Measurements from ENCODE around the gene STK25. TPM values are rescaled to one million over a fixed set of nuclear protein-coding genes. Genes with fewer than 3 reads are reported as not detected.
A peak's percentile ranks its signal among the peaks of the same experiment; 100 is the strongest.

STK25 gene
- total RNA-seq, 3 donors from 2014 or later, result 102 to 139 (median 126) TPM

DNA sequence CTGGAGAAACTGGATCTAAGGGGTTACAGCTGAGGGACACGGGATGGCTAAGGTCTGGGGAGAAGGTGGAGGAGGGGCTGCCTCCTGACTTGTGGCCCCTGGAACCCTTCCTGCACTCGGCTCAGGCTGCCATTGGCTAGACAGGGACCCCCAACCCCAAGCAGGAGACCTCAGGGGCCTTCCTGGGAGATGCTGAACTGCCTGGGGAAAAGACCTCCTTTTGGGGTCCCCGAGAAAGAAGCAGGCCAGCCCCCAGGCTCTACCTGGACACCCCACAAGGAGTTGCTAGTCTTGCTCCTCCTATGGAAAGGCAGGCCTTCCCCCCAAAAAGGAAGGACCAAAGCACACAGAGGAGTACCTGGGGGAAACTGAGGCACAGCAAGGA lies 40.1 kb upstream of the STK25 start:
- intact Hi-C loops (cut with DNase I; ENCODE audit: low total_unique reads), result no loop called here
- H3K4me3 ChIP-seq, result no peak overlapping the region
- H3K9me3 ChIP-seq, result no peaks in the 10 kb centered on the region
- DNase-seq (ENCODE audit: low spot score in 2 of 2), result no peak
- no peaks in the 10 kb centered on the region for H3K27me3 ChIP-seq
- no peak for TF ChIP-seq POLR2AphosphoS5 (IDR thresholded peaks at IDR 0.05)
- no peak for TF ChIP-seq POLR2A (IDR thresholded peaks at IDR 0.05)
- TF ChIP-seq, protein P1, sequence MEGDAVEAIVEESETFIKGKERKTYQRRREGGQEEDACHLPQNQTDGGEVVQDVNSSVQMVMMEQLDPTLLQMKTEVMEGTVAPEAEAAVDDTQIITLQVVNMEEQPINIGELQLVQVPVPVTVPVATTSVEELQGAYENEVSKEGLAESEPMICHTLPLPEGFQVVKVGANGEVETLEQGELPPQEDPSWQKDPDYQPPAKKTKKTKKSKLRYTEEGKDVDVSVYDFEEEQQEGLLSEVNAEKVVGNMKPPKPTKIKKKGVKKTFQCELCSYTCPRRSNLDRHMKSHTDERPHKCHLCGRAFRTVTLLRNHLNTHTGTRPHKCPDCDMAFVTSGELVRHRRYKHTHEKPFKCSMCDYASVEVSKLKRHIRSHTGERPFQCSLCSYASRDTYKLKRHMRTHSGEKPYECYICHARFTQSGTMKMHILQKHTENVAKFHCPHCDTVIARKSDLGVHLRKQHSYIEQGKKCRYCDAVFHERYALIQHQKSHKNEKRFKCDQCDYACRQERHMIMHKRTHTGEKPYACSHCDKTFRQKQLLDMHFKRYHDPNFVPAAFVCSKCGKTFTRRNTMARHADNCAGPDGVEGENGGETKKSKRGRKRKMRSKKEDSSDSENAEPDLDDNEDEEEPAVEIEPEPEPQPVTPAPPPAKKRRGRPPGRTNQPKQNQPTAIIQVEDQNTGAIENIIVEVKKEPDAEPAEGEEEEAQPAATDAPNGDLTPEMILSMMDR (IDR thresholded peaks at IDR 0.05), result no peak
- peaks cover 0 to 7% of the 10 kb centered on the region in 2 donors for H3K4me1 ChIP-seq
- H3K36me3 ChIP-seq, result no peaks in the 10 kb centered on the region
- no peak overlapping the region for H3K27ac ChIP-seq

DNA sequence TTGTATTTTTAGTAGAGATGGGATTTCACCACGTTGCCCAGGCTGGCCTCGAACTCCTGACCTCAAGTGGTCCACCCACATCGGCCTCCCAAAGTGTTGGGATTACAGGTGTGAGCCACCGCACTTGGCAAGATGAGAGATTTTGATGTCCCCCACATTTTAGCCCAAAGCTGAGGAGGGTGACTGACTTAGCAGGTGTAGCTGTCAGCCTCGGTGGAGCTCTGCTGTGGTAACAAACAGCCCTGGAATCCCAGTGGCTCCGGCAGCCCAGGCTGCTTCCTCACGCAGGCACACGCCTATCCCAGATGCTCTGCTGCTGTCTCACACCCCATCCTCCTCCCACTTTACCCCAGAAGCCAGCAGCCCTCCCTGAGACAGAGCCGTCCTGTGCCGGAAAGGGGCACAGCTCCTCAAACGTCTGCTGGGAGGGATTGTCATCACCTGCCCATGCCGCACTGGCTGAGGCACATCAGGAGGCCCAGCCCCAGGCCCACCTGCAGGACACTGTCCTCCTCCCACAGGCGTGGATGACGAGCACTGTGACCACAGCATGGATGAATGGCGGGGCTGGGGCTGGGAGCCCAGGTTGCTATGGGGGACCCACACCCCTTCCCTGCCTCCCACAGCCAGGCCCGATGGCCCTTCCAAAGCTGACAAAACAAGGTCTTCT lies 39.5 kb upstream of the STK25 start:
- Histone ChIP-seq H3K4me3 (no peak overlapping the region), H3K4me1 (peaks cover 0 to 7% of the 10 kb centered on the region in 2 donors), H3K27me3 (no peaks in the 10 kb centered on the region), H3K27ac (no peak overlapping the region), H3K9me3 (no peaks in the 10 kb centered on the region), H3K36me3 (no peaks in the 10 kb centered on the region)
- intact Hi-C loops (cut with DNase I; ENCODE audit: low total_unique reads), result no loop called here
- no peak for DNase-seq (ENCODE audit: low spot score in 2 of 2)
- TF ChIP-seq POLR2AphosphoS5 (IDR thresholded peaks at IDR 0.05), result no peak
- TF ChIP-seq, protein P1 (IDR thresholded peaks at IDR 0.05), result no peak
- no peak for TF ChIP-seq POLR2A (IDR thresholded peaks at IDR 0.05)

DNA sequence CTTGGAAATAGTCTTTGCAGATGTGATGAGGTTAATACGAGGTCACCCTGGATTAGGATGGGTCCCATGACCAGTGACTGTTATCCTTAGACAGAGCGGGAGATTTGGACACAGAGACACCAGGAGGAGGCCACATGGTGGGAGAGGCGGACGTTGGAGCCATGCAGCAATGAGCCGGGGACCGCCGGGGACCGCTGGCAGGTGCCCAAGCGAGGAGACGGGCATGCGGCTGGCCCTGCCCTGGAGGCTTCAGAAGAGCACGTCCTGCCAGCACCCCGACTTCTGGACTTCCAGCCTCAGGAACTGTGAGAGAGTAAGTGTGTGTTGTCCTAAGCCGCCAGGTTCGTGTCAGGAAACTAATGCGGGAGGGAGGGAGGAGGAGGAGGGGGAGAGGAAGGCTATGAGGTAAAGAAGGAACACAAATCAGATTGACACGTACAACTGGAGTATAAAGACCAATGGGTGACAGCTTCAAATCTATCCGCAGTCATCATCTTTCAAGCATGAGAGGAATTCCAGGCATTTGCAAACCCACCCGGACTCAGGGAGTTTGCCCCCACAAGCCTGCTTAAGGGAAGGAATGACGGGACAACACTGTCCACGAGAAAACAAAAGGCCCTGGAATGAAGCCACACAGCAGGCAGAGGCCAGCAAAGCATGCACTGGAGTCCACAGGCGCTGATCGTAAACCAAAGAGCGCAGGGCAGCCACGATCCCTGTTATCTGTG lies 38.6 kb upstream of the STK25 start:
- no peak overlapping the region for H3K27ac ChIP-seq
- no peaks in the 10 kb centered on the region for H3K27me3 ChIP-seq
- H3K4me1 ChIP-seq, result peaks cover 0 to 7% of the 10 kb centered on the region in 2 donors
- H3K4me3 ChIP-seq, result peak overlapping the region in 1 of 3 donors; percentile 23
- H3K36me3 ChIP-seq, result no peaks in the 10 kb centered on the region
- intact Hi-C loops (cut with DNase I; ENCODE audit: low total_unique reads), result no loop called here
- no peaks in the 10 kb centered on the region for H3K9me3 ChIP-seq
- TF ChIP-seq POLR2A (IDR thresholded peaks at IDR 0.05) (no peak), POLR2AphosphoS5 (IDR thresholded peaks at IDR 0.05) (no peak)
- TF ChIP-seq, protein P1 (IDR thresholded peaks at IDR 0.05), result no peak
- no peak for DNase-seq (ENCODE audit: low spot score in 2 of 2)

DNA sequence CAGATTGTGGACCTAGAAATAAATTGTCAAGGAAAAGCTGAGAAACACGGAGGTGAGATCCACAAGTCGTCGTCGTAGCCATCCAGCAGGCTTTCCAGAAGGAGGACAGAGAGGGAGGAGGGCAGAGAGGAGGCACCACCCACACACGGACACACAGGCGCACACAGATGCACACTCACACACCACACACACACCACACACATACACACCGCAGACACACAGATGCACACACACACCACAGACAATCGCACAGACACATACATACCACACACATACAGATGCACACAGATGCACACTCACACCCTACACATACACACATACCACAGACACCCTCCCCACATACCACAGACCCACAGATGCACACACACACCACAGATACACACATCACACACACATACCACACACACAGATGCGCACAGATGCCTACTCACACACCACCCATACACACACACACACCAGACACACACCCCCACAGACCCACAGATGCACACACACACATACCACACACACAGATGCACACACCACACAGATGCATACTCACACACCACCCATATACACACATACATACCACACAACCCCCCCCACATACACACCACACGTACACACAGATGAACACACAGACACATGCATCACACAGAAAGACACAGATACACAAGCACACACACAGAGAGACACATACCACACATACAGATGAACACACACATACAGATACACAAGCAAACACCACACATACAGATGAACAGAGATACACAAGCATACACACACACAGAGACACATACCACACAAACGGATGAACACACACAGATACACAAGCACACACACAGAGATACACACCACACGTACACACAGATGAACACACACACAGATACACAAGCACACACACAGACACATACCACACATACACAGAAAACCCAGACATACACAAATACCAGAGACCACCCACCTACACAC lies 37.4 kb upstream of the STK25 start:
- Histone ChIP-seq H3K9me3 (no peaks in the 10 kb centered on the region), H3K4me3 (no peak overlapping the region), H3K27me3 (no peaks in the 10 kb centered on the region), H3K4me1 (peaks cover 0 to 16% of the 10 kb centered on the region in 2 donors), H3K36me3 (no peaks in the 10 kb centered on the region), H3K27ac (no peak overlapping the region)
- TF ChIP-seq POLR2AphosphoS5 (IDR thresholded peaks at IDR 0.05) (no peak), POLR2A (IDR thresholded peaks at IDR 0.05) (no peak)
- TF ChIP-seq, protein P1 (IDR thresholded peaks at IDR 0.05), result no peak
- DNase-seq (ENCODE audit: low spot score in 2 of 2), result no peak
- intact Hi-C loops (cut with DNase I; ENCODE audit: low total_unique reads), result no loop called here

Data from breast epithelium (tissue), 4 donors.